GM18526 (cell line): ENCODE results near the gene SYCP2.
A peak's percentile ranks its signal among the peaks of the same experiment; 100 is the strongest.

ENCODE experiments used
- POLR2A ChIP-seq: IDR thresholded peaks from 3 replicates; pipeline ENCODE4 v1.6.1; 2011; ENCODE audit not compliant: insufficient read length; ENCODE audit errors: extremely low read depth

Gene SYCP2

GRCh38 chr20:59948212-59948611 is 14.8 kb upstream of the SYCP2 start:
- TF ChIP-seq POLR2A: no peak

- TF ChIP-seq POLR2A: no peak
These were observed 13.9 kb upstream of the SYCP2 start for GRCh38 chr20:59947376-59947775.

DNA sequence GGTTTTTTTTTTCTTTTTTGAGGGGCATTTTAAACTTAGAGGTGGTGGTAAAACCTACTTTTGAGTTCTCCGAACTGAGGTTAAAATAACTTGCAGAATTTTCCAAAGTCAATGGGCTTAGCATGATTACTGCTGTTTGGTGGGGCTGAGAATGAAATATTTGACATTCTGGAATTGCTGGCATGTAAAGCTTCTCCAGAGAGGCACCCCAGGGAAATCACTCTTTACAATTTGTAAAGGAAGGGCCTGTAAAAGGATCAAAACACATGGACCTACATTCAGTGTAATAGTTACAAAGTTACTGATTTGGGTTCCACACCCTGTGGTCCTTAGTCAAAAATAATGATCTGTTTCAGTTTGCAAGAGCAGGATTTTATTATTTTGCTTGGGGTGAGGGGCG is 12.3 kb upstream of the SYCP2 start:
- TF ChIP-seq POLR2A: no peak

DNA sequence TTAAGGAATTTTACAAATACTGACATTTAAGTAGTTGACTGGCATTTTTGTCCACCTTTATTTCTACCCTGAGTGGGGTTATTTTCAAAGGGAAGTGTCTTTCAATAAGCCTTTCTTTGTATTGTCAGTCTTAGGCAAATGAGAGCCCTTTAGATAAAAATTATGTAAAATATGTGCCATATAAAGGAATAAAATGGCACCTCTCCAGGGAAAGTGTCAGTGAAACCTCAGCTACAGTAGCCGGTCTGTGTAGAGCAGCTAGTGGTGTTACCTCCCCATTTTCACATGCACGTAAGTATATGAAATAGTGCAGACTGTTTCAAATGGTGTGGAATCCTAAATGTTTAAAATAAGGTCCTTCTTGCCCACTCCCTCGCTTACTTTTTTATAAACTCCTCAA is 11.7 kb upstream of the SYCP2 start:
- no peak for TF ChIP-seq POLR2A

- no peak for TF ChIP-seq POLR2A
These were observed 11.3 kb upstream of the SYCP2 start for GRCh38 chr20:59944726-59945125.

DNA sequence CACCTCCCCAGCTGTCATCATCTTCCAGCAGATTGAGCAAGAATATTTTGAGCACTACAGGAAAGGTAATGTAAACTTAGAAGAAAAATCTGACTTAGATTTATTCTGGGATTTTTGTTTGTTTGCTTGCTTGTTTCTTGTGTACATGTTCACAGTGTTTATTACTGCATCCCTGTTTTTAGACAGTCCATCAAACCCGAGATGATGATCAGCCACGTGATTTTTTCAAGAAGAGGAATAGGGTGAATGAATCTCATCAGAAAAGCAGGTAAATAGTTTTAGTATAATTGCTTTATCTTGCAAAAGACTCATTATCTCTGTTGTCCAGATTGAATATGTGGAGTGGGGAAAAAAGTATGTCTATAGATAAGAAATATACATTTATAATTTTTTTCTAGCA is 8.8 kb upstream of the SYCP2 start:
- TF ChIP-seq POLR2A: no peak

DNA sequence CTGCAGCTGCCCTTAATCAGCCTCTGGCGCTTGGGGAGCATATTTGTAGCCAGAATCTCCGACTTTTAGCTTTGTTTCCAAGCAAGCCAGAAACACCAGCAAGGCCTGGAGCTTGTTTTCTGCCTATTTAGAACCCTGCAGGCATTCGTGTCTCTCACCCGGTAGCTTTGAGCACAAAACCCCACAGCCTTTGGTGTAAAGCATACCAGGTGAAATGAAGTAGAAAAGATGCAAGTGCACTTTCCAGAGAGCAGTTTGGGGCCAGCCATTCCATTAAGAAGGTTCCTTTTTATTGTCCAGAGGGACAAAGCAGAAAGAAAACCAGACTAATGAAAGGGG is 7.5 kb upstream of the SYCP2 start:
- no peak for TF ChIP-seq POLR2A

GRCh38 chr20:59940129-59940955 is 6.9 kb upstream of the SYCP2 start, which contains the start of the genes FAM217B and PPP1R3D:
TSS of gene FAM217B (plus strand) at chr20:59940389. CDS start at chr20:59943944, 3,555 bp downstream.
TSS of gene PPP1R3D (minus strand) at chr20:59940305. CDS start at chr20:59939931, 374 bp downstream.
- peak; percentile 70 for TF ChIP-seq POLR2A

DNA sequence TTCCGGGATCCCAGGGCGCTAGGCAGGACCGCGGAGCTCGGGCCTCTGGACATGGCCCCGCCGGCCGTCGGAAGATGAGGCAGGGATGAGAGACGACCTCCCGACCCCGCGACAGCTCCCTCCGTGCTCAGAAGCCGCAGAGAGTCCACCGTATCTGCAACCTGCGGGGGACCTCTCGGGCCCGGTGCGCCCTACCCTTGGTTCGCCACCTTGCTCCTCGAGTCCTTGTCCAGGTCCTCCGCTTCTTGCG is 6.4 kb upstream of the SYCP2 start:
- no peak for TF ChIP-seq POLR2A

DNA sequence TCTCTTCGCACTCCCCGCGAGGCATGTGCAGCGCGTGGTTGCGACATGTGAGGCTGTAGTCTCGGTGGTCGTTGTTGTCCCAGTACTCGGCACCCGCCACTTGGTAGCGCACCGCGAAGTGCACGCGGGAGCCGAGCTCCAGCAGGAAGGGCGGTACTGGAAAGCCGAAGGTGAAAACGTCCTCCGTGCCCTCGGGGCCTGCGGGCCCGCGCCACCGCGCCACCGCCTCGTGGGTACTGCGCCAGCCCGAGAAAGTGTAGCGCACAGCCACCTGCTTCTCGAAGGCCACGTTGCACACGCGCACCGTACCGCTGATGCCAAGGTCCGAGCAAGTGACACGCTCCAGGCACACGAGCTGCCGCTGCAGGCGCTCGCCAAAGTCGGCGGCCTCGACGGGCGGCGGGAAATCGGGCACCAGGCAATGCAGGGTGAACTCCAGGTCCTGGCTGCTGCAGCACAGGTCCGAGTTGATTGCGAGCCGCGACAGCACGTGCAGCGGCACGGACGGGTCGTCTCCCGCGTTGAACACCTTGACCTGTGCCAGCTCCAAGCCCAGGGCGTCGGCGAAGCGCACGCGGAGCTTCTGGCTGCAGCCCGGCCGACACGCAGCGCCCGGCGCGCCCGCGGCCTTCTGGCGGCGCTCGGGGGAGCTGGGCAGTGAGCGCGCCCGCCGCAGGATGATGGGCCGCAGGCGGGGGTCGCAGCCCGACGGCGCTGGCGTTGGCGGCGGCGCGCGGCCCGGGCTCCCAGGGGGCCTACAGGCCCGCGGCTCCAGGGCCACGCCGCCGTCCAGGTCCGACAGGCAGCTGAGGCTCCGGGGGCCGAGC is 5.8 kb upstream of the SYCP2 start:
- no peak for TF ChIP-seq POLR2A

GRCh38 chr20:59938696-59939051 is 5.2 kb upstream of the SYCP2 start:
- TF ChIP-seq POLR2A: no peak

DNA sequence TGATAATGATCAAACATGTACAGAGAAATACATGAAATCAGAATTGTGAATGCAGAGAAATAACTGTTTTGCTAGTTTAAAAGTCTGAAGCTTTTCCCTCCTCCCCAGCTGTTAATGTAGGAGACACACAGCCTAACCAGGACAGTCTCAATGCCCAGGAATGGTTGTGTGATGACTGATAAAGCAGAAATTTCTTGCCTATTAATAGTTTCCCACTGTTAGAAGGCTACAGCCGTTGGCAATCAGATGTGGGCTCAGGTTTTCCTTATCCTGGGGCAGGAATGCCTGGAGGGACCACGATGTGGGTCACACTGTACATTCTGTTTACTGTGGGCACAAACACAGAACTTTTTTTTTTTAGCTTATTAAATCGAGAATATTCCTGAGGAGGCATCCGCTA is 4.8 kb upstream of the SYCP2 start:
- no peak for TF ChIP-seq POLR2A

DNA sequence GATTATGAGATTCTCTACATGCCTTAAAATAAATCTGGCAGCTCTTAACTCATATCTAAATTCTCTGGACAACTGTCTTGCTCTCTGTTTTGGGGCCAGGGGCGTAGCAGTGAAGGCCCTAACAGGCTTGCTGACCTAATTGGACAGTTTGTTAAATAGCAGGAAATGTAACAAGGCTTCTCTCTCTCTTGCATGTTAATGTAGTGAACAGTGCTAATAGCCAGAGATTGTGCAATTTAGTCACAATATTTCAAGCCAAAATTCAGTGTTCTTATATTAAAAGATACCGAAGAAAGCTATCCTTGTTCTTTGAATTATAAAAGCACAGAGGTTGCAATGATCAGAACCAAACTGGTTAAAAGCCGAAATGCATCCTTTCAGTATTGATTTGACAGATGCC is 3.7 kb upstream of the SYCP2 start:
- TF ChIP-seq POLR2A: no peak

- TF ChIP-seq POLR2A: no peak
These were observed 3.0 kb upstream of the SYCP2 start for GRCh38 chr20:59936409-59936808.

DNA sequence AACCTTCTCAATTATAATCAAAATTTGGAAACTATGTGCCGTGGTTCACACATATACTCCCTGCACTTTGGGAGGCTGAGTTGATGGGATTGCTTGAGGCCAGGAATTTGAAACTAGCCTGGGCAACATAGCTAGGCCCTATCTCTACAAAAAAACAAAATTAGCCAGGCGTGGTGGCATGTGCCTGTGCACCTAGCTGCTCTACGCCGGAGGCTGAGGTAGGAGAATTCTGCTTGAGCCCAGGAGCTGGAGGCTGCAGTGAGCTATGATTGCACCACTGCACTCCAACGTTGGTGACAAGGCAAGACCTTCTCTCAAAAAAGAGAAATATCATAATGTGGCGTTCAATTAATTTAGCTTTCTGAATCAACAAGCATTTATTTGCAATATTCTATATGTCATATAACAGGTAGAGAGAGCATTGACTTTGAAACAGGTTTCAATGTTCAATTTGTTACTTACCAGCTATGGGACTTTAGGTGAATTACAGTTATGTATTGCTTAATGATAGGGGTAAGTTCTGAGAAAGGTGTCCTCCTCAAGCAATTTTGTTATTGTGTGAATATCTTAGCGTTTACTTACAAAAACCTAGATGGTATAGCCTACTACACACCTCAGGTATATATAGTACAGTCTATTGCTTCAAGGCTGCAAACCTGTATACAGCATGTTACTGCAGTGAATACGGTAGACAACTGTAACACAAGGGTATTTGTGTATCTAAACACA is 2.2 kb upstream of the SYCP2 start:
- no peak for TF ChIP-seq POLR2A
